Heart left ventricle (tissue), 13 donors: Measurements from ENCODE around the gene DNMT3B.

Experiments used
- CTCF ChIP-seq, 12 donors: fragments of 200-600 bp; sonication (generic) in 4 of 12; IDR thresholded peaks; one replicate each; pipeline versions ENCODE4 v1.5.0 to v1.8.0; 2018 to 2022; ENCODE audit warnings: antibody characterized with exemption in 12 of 12, mild to moderate bottlenecking in 5 of 12
- POLR2A ChIP-seq, 2 donors: fragments of 450-650 bp; IDR thresholded peaks; one replicate each; pipeline ENCODE4 v1.6.1; 2017; ENCODE audit warnings: antibody characterized with exemption in 2 of 2, mild to moderate bottlenecking in 2 of 2, moderate library complexity in 2 of 2
- donor health status: ischemic (EF 13 %, LVEDD 7.1; RV severe dilation, severe dysfunction).
- donor health status: DM: no; HTN: yes; CAD: no.
- donor health status: DM: no; HTN: no; CAD: no.
- donor health status: ischemic (EF 25% LVEDD 6.9; RV normal size, moderate dysfunction).
- donor health status: ischemic (EF 25% LVEDD 5.7; RV mildly dilated, moderate dysfunction).
- donor health status: ischemic (EF 35%, LVEDD 5.7; RV mildly dilated, moderate dysfunction).
- donor health status: nonischemic (EF 11% LVEDD 7.7; RV severe dilation, severe dysfunction).
- donor health status: DM: yes; HTN: yes; CAD: no.
- donor health status: PGD.
- donor health status: ischemic (EF 29% LVEDD 5.4; RV normal size, mild dysfunction).
- donor health status: nonischemic (EF 23%, LVEDD 6.1; RV moderate dilation, normal function).

GRCh38 chr20:32823737-32824588 lies 61.8 kb downstream of the DNMT3B start:
- TF ChIP-seq POLR2A (IDR thresholded peaks at IDR 0.05) (no peak), CTCF (IDR thresholded peaks at IDR 0.05) (no peak)
